ENCODE data around the gene WDR1. TPM values are rescaled to one million over a fixed set of nuclear protein-coding genes. Genes with fewer than 3 reads are reported as not detected.

WDR1 gene
- total and polyA plus RNA-seq, 2 of the 13 experiments (the other 11 are each of a cell fraction or from before 2014, with no cell fraction given), result 106 to 198 TPM

- TF ChIP-seq KDM1A (CRISPR knock-in tag; IDR thresholded peaks at IDR 0.05) (peak; percentile 37; the same call in 1 of the 2 replicates), GABPA (IDR thresholded peaks at IDR 0.05; ENCODE audit: low read depth, low read length) (no peak), GABPA (CRISPR knock-in tag; IDR thresholded peaks at IDR 0.05; ENCODE audit: low read depth) (no peak), ZNF441 (CRISPR knock-in tag; IDR thresholded peaks at IDR 0.05; ENCODE audit: borderline replicate concordance) (no peak), TBP (CRISPR knock-in tag; IDR thresholded peaks at IDR 0.05) (no peak), SP1 (IDR thresholded peaks at IDR 0.05) (no peak), SP1 (CRISPR knock-in tag; IDR thresholded peaks at IDR 0.05) (no peak), THAP7 (CRISPR knock-in tag; IDR thresholded peaks at IDR 0.05) (0 out of 2 replicates have a peak, but pooled peaks have one; percentile 50), SALL1 (CRISPR knock-in tag; IDR thresholded peaks at IDR 0.05) (peak; percentile 31; the same call in 1 of the 2 replicates), ARID5B (CRISPR knock-in tag; IDR thresholded peaks at IDR 0.05) (peak; percentile 82), ZNF251 (CRISPR knock-in tag; IDR thresholded peaks at IDR 0.05) (no peak), POLR2AphosphoS2 (IDR thresholded peaks at IDR 0.05; ENCODE audit: low read depth, low read length) (no peak), ZC3H4 (CRISPR knock-in tag; IDR thresholded peaks at IDR 0.05; ENCODE audit: borderline replicate concordance) (no peak), TFAP4 (IDR thresholded peaks at IDR 0.05; ENCODE audit: borderline replicate concordance, low read depth) (no peak), ZNF841 (CRISPR knock-in tag; IDR thresholded peaks at IDR 0.05; ENCODE audit: borderline replicate concordance) (no peak), ZNF501 (CRISPR knock-in tag; IDR thresholded peaks at IDR 0.05) (no peak), FOXK1 (CRISPR knock-in tag; IDR thresholded peaks at IDR 0.05; ENCODE audit: borderline replicate concordance, low read depth) (peak; percentile 25; the same call in 1 of the 2 replicates), HOMEZ (CRISPR knock-in tag; IDR thresholded peaks at IDR 0.05; ENCODE audit: low read depth) (peak; percentile 60), PHF21A (CRISPR knock-in tag; IDR thresholded peaks at IDR 0.05) (peak; percentile 59), ZNF414 (CRISPR knock-in tag; IDR thresholded peaks at IDR 0.05) (no peak), ATF2 (CRISPR knock-in tag; IDR thresholded peaks at IDR 0.05) (peak; percentile 89)
Measured at GRCh38 chr4:10025230-10025806, 91.3 kb downstream of the WDR1 start (continued).
